Measurements from ENCODE around the gene SUSD5. TPM values are rescaled to one million over a fixed set of nuclear protein-coding genes. Genes with fewer than 3 reads are reported as not detected.

SUSD5 gene
- total and polyA plus RNA-seq, 2 of the 4 experiments (the other 2 are of a cell fraction): 1.4 to 2.9 TPM

DNA sequence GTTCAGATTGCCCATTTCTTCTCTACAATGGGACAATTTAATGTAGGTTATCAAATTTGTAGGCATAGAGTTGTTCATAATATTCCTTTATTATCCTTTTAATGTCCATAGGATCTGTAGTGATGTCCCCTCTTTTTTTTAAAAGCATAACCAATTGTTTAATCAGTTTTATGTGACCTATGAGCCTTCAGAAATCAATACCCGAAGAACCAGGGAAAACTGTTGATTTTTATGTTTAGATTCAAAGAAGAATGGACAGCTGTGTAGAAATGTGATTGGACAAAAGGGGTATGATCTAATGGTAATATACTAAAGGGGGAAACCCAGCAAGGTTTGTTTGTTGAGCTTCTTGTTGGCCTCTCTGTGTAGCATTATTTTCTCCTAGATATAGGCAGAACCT lies 39.5 kb downstream of the SUSD5 start:
- no peaks in the 10 kb centered on the region for H3K9me1 ChIP-seq (ENCODE audit: insufficient read depth, low read length)
- H3K4ac ChIP-seq (ENCODE audit: low read depth, low read length): no peak overlapping the region
- H2AFZ ChIP-seq (replicated peaks; ENCODE audit: low read length, poor library complexity): no peak overlapping the region
- in situ Hi-C loops (cut with MboI; ENCODE audit: low sequenced_read_pairs): no loop called here
- no peaks in the 10 kb centered on the region for H3K36me3 ChIP-seq (ENCODE audit: control insufficient read depth, insufficient read depth, low read length)
- no peak overlapping the region for H2BK5ac ChIP-seq (ENCODE audit: low read depth, low read length, poor library complexity, severe bottlenecking)
- no peak overlapping the region for H3K23ac ChIP-seq (ENCODE audit: low read depth, low read length)
- WGBS, 2 experiments (ENCODE audit: extremely low coverage in 2 of 2, insufficient read length in 1 of 2): no CpG with 5 or more reads among the region's 1 CpG
- no peak overlapping the region for H3K18ac ChIP-seq (ENCODE audit: low read depth, low read length)
- H2BK20ac ChIP-seq (ENCODE audit: low read depth, low read length): no peak overlapping the region
- no peaks in the 10 kb centered on the region for H3K27me3 ChIP-seq (ENCODE audit: control insufficient read depth, insufficient read depth, low read length)
- no TSS peak for BruUV-seq (replicated peaks)
- no peak overlapping the region for H4K91ac ChIP-seq (ENCODE audit: insufficient read depth, low read depth, low read length)
- no peak overlapping the region for H3K9ac ChIP-seq (ENCODE audit: low read depth, low read length)
- H2AK5ac ChIP-seq (ENCODE audit: low read depth, low read length): no peak overlapping the region
- no peaks in the 10 kb centered on the region for H4K20me1 ChIP-seq (ENCODE audit: insufficient read depth, low read length)
- no peaks in the 10 kb centered on the region for H3K4me1 ChIP-seq (ENCODE audit: control insufficient read depth, insufficient read depth, low read length)
- H3K9me3 ChIP-seq (ENCODE audit: control insufficient read depth, insufficient read depth, low read length): no peaks in the 10 kb centered on the region
- H3K4me2 ChIP-seq (ENCODE audit: low read depth, low read length): no peak overlapping the region
- no peak overlapping the region for H3K14ac ChIP-seq (replicated peaks; ENCODE audit: low read depth, low read length)
- dilution Hi-C loops (cut with HindIII; ENCODE audit: low sequenced_read_pairs, unreplicated experiment): no loop called here
- H2BK15ac ChIP-seq (ENCODE audit: low read depth, low read length): no peak overlapping the region
- TF ChIP-seq, protein P1, sequence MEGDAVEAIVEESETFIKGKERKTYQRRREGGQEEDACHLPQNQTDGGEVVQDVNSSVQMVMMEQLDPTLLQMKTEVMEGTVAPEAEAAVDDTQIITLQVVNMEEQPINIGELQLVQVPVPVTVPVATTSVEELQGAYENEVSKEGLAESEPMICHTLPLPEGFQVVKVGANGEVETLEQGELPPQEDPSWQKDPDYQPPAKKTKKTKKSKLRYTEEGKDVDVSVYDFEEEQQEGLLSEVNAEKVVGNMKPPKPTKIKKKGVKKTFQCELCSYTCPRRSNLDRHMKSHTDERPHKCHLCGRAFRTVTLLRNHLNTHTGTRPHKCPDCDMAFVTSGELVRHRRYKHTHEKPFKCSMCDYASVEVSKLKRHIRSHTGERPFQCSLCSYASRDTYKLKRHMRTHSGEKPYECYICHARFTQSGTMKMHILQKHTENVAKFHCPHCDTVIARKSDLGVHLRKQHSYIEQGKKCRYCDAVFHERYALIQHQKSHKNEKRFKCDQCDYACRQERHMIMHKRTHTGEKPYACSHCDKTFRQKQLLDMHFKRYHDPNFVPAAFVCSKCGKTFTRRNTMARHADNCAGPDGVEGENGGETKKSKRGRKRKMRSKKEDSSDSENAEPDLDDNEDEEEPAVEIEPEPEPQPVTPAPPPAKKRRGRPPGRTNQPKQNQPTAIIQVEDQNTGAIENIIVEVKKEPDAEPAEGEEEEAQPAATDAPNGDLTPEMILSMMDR (conservative IDR thresholded peaks at IDR 0.05; ENCODE audit: low read depth, low read length): no peak
- TF ChIP-seq SMC3 (IDR thresholded peaks at IDR 0.05; ENCODE audit: low read depth, low read length) (no peak), MAZ (IDR thresholded peaks at IDR 0.05; ENCODE audit: borderline replicate concordance, low read depth, low read length) (no peak), RAD21 (IDR thresholded peaks at IDR 0.05; ENCODE audit: low read length) (no peak), CEBPB (IDR thresholded peaks at IDR 0.05; ENCODE audit: low read depth, low read length) (no peak), NFE2L2 (IDR thresholded peaks at IDR 0.05; ENCODE audit: low read depth, low read length) (no peak), BHLHE40 (IDR thresholded peaks at IDR 0.05; ENCODE audit: low read depth, low read length) (no peak), RCOR1 (IDR thresholded peaks at IDR 0.05; ENCODE audit: insufficient replicate concordance, low read length) (no peak), MXI1 (IDR thresholded peaks at IDR 0.05; ENCODE audit: borderline replicate concordance, low read depth, low read length) (no peak), POLR2A (IDR thresholded peaks at IDR 0.05; ENCODE audit: low read depth, low read length) (no peak), RFX5 (IDR thresholded peaks at IDR 0.05; ENCODE audit: low read depth, low read length) (no peak), FOS (IDR thresholded peaks at IDR 0.05; ENCODE audit: low read depth, low read length) (no peak)
- TF ChIP-seq, protein P2, sequence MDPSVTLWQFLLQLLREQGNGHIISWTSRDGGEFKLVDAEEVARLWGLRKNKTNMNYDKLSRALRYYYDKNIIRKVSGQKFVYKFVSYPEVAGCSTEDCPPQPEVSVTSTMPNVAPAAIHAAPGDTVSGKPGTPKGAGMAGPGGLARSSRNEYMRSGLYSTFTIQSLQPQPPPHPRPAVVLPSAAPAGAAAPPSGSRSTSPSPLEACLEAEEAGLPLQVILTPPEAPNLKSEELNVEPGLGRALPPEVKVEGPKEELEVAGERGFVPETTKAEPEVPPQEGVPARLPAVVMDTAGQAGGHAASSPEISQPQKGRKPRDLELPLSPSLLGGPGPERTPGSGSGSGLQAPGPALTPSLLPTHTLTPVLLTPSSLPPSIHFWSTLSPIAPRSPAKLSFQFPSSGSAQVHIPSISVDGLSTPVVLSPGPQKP (IDR thresholded peaks at IDR 0.05; ENCODE audit: borderline replicate concordance, low read depth, low read length): no peak
- TF ChIP-seq, protein P3, sequence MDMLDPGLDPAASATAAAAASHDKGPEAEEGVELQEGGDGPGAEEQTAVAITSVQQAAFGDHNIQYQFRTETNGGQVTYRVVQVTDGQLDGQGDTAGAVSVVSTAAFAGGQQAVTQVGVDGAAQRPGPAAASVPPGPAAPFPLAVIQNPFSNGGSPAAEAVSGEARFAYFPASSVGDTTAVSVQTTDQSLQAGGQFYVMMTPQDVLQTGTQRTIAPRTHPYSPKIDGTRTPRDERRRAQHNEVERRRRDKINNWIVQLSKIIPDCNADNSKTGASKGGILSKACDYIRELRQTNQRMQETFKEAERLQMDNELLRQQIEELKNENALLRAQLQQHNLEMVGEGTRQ (IDR thresholded peaks at IDR 0.05; ENCODE audit: low read depth, low read length): no peak
- H3K4me3 ChIP-seq (ENCODE audit: insufficient read depth, low read depth, low read length): no peak overlapping the region
- H3K79me1 ChIP-seq (ENCODE audit: low read depth in 1 of 2, low read length in 2 of 2): no peaks in the 10 kb centered on the region
- H2BK120ac ChIP-seq (ENCODE audit: low read depth, low read length): no peak overlapping the region
- ChIA-PET POLR2A (ENCODE audit: unreplicated experiment) (no interaction called here), CTCF (no interaction called here)
- ATAC-seq (ENCODE audit: low read depth): no peak
- H4K5ac ChIP-seq (ENCODE audit: low read depth, low read length): no peak overlapping the region
- DNase-seq: no peak
- H2AK9ac ChIP-seq (replicated peaks; ENCODE audit: low read depth, low read length, poor library complexity): no peak overlapping the region
- no peak overlapping the region for H3K27ac ChIP-seq (ENCODE audit: insufficient read depth, low read length)
- no peak overlapping the region for H3K56ac ChIP-seq (ENCODE audit: extremely low read depth, insufficient read depth, low read length)
- intact Hi-C loops (cut with micrococcal nuclease): no loop called here
- no peak overlapping the region for H4K8ac ChIP-seq (ENCODE audit: low read depth in 2 of 2, low read length in 2 of 2)

All from IMR-90 (cell line).